Trophoblast cell (in vitro differentiated cells and primary cell): Measurements from ENCODE around the gene HCN4.

Source experiments
- DNase-seq, 2 donors: peaks; one replicate each; pipeline ENCODE4 v3.0.0-alpha.2; 2016
- H2AFZ ChIP-seq: 2 replicates; pipeline ENCODE4 v1.6.1; 2013; ENCODE audit warnings: low read length, moderate library complexity, mild to moderate bottlenecking; ENCODE audit not compliant: insufficient read depth, poor library complexity
- H2AK5ac ChIP-seq: 2 replicates; pipeline ENCODE4 v1.6.1; 2013; ENCODE audit warnings: mild to moderate bottlenecking, low read length
- H2BK120ac ChIP-seq: 2 replicates; pipeline ENCODE4 v1.6.1; 2013; ENCODE audit warnings: low read length, mild to moderate bottlenecking, moderate library complexity; ENCODE audit not compliant: insufficient read depth, poor library complexity
- H2BK12ac ChIP-seq: 2 replicates; pipeline ENCODE4 v1.6.1; 2013; ENCODE audit warnings: mild to moderate bottlenecking, low read length, moderate library complexity
- H2BK5ac ChIP-seq: 2 replicates; pipeline ENCODE4 v1.6.1; 2013; ENCODE audit warnings: low read length, low read depth, moderate library complexity, mild to moderate bottlenecking; ENCODE audit not compliant: poor library complexity
- H3K14ac ChIP-seq: 2 replicates; pipeline ENCODE4 v1.6.1; 2013; ENCODE audit warnings: mild to moderate bottlenecking, low read length
- H3K18ac ChIP-seq: 2 replicates; pipeline ENCODE4 v1.6.1; 2013; ENCODE audit warnings: mild to moderate bottlenecking, low read length
- H3K23ac ChIP-seq: 2 replicates; pipeline ENCODE4 v1.6.1; 2013; ENCODE audit warnings: low read length
- H3K27ac ChIP-seq: 2 replicates; pipeline ENCODE4 v1.5.1; 2013; ENCODE audit warnings: low read depth, mild to moderate bottlenecking, inconsistent platforms, low read length, moderate library complexity
- H3K27me3 ChIP-seq: 2 replicates; pipeline ENCODE4 v1.6.1; 2013; ENCODE audit warnings: inconsistent platforms, mild to moderate bottlenecking, low read length, moderate library complexity; ENCODE audit not compliant: insufficient read depth
- H3K36me3 ChIP-seq, 2 experiments: 1 replicate in 1 of 2; 2 replicates in 1 of 2; pipeline ENCODE4 v1.6.1; 2013; ENCODE audit warnings: low read length in 2 of 2, mild to moderate bottlenecking in 2 of 2, moderate library complexity in 1 of 2; ENCODE audit not compliant: insufficient read depth in 2 of 2, control insufficient read depth in 1 of 2
- H3K4ac ChIP-seq: 2 replicates; pipeline ENCODE4 v1.6.1; 2013; ENCODE audit warnings: low read depth, mild to moderate bottlenecking, low read length, moderate library complexity
- H3K4me1 ChIP-seq, 2 experiments: 1 replicate in 1 of 2; 2 replicates in 1 of 2; pipeline ENCODE4 v1.6.1; 2013; ENCODE audit warnings: low read length in 2 of 2, mild to moderate bottlenecking in 2 of 2, moderate library complexity in 1 of 2; ENCODE audit not compliant: insufficient read depth in 2 of 2, control insufficient read depth in 1 of 2
- H3K4me2 ChIP-seq: 2 replicates; pipeline ENCODE4 v1.6.1; 2013; ENCODE audit warnings: inconsistent platforms, mild to moderate bottlenecking, low read length, moderate library complexity
- H3K4me3 ChIP-seq: 2 replicates; pipeline ENCODE4 v1.5.1; 2013; ENCODE audit warnings: mild to moderate bottlenecking, low read depth, low read length, inconsistent platforms
- H3K79me1 ChIP-seq: one replicate; pipeline ENCODE4 v1.6.1; 2013; ENCODE audit warnings: low read length
- H3K79me2 ChIP-seq: 2 replicates; pipeline ENCODE4 v1.6.1; 2013; ENCODE audit warnings: low read length, mild to moderate bottlenecking; ENCODE audit not compliant: control insufficient read depth, insufficient read depth, poor library complexity
- H3K9ac ChIP-seq: 2 replicates; pipeline ENCODE4 v1.6.1; 2013; ENCODE audit warnings: mild to moderate bottlenecking, low read length
- H3K9me3 ChIP-seq: 2 replicates; pipeline ENCODE4 v1.6.1; 2013; ENCODE audit warnings: low read depth, mild to moderate bottlenecking, control low read depth, inconsistent platforms, low read length; ENCODE audit not compliant: insufficient read depth
- H4K12ac ChIP-seq: 2 replicates; pipeline ENCODE4 v1.6.1; 2013; ENCODE audit warnings: low read depth, mild to moderate bottlenecking, low read length, moderate library complexity
- H4K8ac ChIP-seq: 2 replicates; pipeline ENCODE4 v1.6.1; 2013; ENCODE audit warnings: low read depth, mild to moderate bottlenecking, low read length, moderate library complexity
- H4K91ac ChIP-seq: one replicate; pipeline ENCODE4 v1.6.1; 2013; ENCODE audit warnings: low read depth, mild to moderate bottlenecking, low read length, moderate library complexity
- WGBS: extraction: QIAGEN DNeasy Blood & Tissue Kit; methylation state at CpG from one replicate; pipeline ENCODE4 v1.1.7; 2013; ENCODE audit warnings: missing lambda C conversion rate; ENCODE audit not compliant: insufficient read length, insufficient coverage; ENCODE audit errors: extremely low coverage; 5-methylcytosine and 5-hydroxymethylcytosine counted together

HCN4 gene

DNA sequence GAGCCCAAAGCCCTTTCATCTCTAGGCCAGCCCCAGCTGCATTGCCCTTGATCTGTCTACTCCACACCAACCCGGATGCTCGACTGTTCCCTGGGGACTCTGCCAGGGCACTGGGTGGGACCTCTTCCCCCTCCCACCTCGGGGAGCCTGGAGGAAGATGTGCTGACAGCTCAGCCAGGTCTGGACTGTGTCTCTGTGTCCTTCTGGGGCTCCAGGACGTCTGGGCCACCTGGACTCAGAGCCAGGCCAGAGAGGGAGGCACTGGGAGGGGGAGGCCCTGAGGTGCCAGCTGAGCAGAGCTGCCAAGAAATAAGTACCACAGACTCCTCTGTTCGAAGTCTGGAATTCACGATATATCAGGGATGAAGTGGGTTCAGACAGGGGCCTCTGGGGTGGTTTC, 5.8 kb upstream of the HCN4 start:
- Histone ChIP-seq H4K12ac (no peak overlapping the region), H2BK120ac (no peak overlapping the region), H3K4me3 (no peak overlapping the region), H3K27me3 (peaks cover 4% of the 10 kb centered on the region), H3K79me1 (peaks cover 8% of the 10 kb centered on the region), H3K36me3 (no peaks in the 10 kb centered on the region), H2BK5ac (no peak overlapping the region), H2AK5ac (no peak overlapping the region), H3K4me1 (peaks cover 25 to 34% of the 10 kb centered on the region in 2 experiments), H3K27ac (no peak overlapping the region), H2AFZ (no peak overlapping the region), H3K4ac (no peak overlapping the region), H3K9ac (no peak overlapping the region), H2BK12ac (no peak overlapping the region), H4K91ac (peak overlapping the region; percentile 17), H3K79me2 (no peaks in the 10 kb centered on the region), H3K23ac (no peak overlapping the region), H3K4me2 (no peak overlapping the region), H3K14ac (no peak overlapping the region), H3K18ac (no peak overlapping the region), H4K8ac (no peak overlapping the region), H3K9me3 (no peaks in the 10 kb centered on the region)
- no CpG with 5 or more reads among the region's 6 CpGs for WGBS
- no peak for DNase-seq

GRCh38 chr15:73373221-73373620, 4.5 kb upstream of the HCN4 start:
- Histone ChIP-seq H3K14ac (no peak overlapping the region), H4K12ac (no peak overlapping the region), H2BK5ac (no peak overlapping the region), H4K91ac (no peak overlapping the region), H3K79me1 (peaks cover 13% of the 10 kb centered on the region), H3K36me3 (no peaks in the 10 kb centered on the region), H2AFZ (no peak overlapping the region), H3K9ac (no peak overlapping the region), H3K23ac (no peak overlapping the region), H3K27me3 (peaks cover 17% of the 10 kb centered on the region), H3K4ac (no peak overlapping the region), H2BK120ac (no peak overlapping the region), H3K4me3 (no peak overlapping the region), H4K8ac (no peak overlapping the region), H3K27ac (no peak overlapping the region), H2AK5ac (no peak overlapping the region), H3K18ac (no peak overlapping the region), H2BK12ac (no peak overlapping the region), H3K4me1 (peaks cover 28 to 39% of the 10 kb centered on the region in 2 experiments), H3K4me2 (no peak overlapping the region), H3K9me3 (no peaks in the 10 kb centered on the region), H3K79me2 (no peaks in the 10 kb centered on the region)
- WGBS = no CpG with 5 or more reads among the region's 1 CpG
- no peak for DNase-seq

DNA sequence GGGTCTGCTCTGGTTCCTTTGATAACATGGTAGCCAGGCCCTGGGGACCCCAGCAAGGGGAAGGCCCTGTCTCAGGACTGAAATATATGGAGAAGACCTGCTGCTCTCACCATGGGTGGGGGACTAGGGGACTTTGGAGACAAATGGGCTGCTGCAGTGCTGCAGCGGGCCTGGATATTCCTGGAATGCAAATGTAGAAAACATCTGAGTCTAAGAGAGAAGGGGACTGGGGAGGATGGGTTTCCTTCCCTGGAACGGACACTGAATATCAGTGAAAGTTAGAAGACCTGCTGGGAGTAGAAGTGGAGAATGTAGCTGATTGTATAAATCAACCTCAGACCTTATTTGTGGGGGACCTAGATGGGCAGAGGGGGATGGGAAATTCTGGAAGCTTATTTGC, 3.1 kb upstream of the HCN4 start:
- Histone ChIP-seq H3K9me3 (no peaks in the 10 kb centered on the region), H4K8ac (no peak overlapping the region), H2AFZ (no peak overlapping the region), H3K14ac (no peak overlapping the region), H2BK120ac (no peak overlapping the region), H3K18ac (no peak overlapping the region), H3K9ac (no peak overlapping the region), H3K4me3 (no peak overlapping the region), H3K27me3 (peaks cover 22% of the 10 kb centered on the region), H3K79me1 (peaks cover 14% of the 10 kb centered on the region), H3K36me3 (no peaks in the 10 kb centered on the region), H3K4ac (no peak overlapping the region), H2BK5ac (no peak overlapping the region), H4K12ac (no peak overlapping the region), H3K4me1 (peaks cover 35 to 50% of the 10 kb centered on the region in 2 experiments), H3K23ac (no peak overlapping the region), H3K4me2 (no peak overlapping the region), H2AK5ac (no peak overlapping the region), H2BK12ac (no peak overlapping the region), H4K91ac (no peak overlapping the region), H3K79me2 (peaks cover 3% of the 10 kb centered on the region), H3K27ac (no peak overlapping the region)
- WGBS = no CpG with 5 or more reads among the region's 2 CpGs
- no peak for DNase-seq

DNA sequence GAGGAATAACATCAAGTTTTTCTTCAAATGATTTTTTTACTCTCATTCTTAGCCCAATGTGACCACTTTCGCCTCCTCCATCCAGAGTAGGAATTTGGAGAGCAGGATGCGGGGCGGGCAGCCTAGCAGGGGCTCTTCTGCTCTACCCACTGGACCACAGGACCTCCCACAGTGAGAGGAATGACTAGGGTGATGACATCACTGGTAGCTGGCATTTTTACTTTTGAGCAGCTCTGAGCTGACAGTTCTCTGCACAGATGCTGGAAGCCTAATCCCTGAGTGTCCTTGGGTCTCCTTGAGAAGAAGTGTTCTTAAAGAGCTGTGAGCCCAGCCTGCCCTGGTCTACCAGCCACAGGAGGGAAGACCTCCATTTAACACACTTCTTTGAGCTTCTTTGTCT, 1.4 kb upstream of the HCN4 start:
- peaks cover 6% of the 10 kb centered on the region for H3K79me1 ChIP-seq
- WGBS = no CpG with 5 or more reads among the region's 3 CpGs
- no peak overlapping the region for H3K14ac ChIP-seq
- H3K36me3 ChIP-seq = no peaks in the 10 kb centered on the region
- no peak overlapping the region for H4K12ac ChIP-seq
- peaks cover 35 to 49% of the 10 kb centered on the region in 2 experiments for H3K4me1 ChIP-seq
- no peak overlapping the region for H3K9ac ChIP-seq
- no peak overlapping the region for H2BK12ac ChIP-seq
- no peak overlapping the region for H3K23ac ChIP-seq
- no peak overlapping the region for H2BK120ac ChIP-seq
- H4K91ac ChIP-seq = no peak overlapping the region
- H3K27ac ChIP-seq = no peak overlapping the region
- H3K79me2 ChIP-seq = peaks cover 3% of the 10 kb centered on the region
- DNase-seq = no peak
- H2AK5ac ChIP-seq = no peak overlapping the region
- peaks cover 22% of the 10 kb centered on the region for H3K27me3 ChIP-seq
- no peak overlapping the region for H3K4me2 ChIP-seq
- H3K9me3 ChIP-seq = peaks cover 2% of the 10 kb centered on the region
- no peak overlapping the region for H3K4ac ChIP-seq
- H4K8ac ChIP-seq = no peak overlapping the region
- no peak overlapping the region for H2BK5ac ChIP-seq
- H2AFZ ChIP-seq = no peak overlapping the region
- H3K4me3 ChIP-seq = no peak overlapping the region
- no peak overlapping the region for H3K18ac ChIP-seq
